Measurements from ENCODE around the gene ARHGEF16.

GRCh38 chr1:3436451-3436850, 18.0 kb upstream of the ARHGEF16 start:
- TF ChIP-seq CTCF (IDR thresholded peaks at IDR 0.05): no peak
- no peak for TF ChIP-seq POLR2A (IDR thresholded peaks at IDR 0.05)
